Lung (tissue), 12 donors: ENCODE measurements around the gene KIAA0408. TPM values are rescaled to one million over a fixed set of nuclear protein-coding genes. Genes with fewer than 3 reads are reported as not detected.
A peak's percentile ranks its signal among the peaks of the same experiment; 100 is the strongest.

Experiments used
- ATAC-seq: fragments of 200-7000 bp; cut with Tn5 transposase; one replicate; pipeline ENCODE4 v1.9.1; 2020; ENCODE audit warnings: moderate number of reproducible peaks; ENCODE audit not compliant: insufficient read depth, low FRiP score
- DNase-seq, 3 donors: peaks; one replicate each; pipeline ENCODE4 v3.0.0-alpha.2; 2013 to 2017
- H3K27ac ChIP-seq, 2 donors: one replicate each; pipeline ENCODE4 v1.5.1; 2013; ENCODE audit warnings: mild to moderate bottlenecking in 2 of 2, moderate library complexity in 2 of 2, control low read depth in 1 of 2, inconsistent platforms in 1 of 2, low read depth in 1 of 2, low read length in 1 of 2
- H3K27me3 ChIP-seq, 3 donors: one replicate each; pipeline ENCODE4 v1.5.1; 2013; ENCODE audit warnings: low read length in 2 of 3; ENCODE audit not compliant: control insufficient read depth in 3 of 3, insufficient read depth in 3 of 3
- H3K36me3 ChIP-seq, 4 donors: one replicate each; pipeline ENCODE4 v1.5.1; 2013; ENCODE audit warnings: low read length in 4 of 4, mild to moderate bottlenecking in 1 of 4, moderate library complexity in 1 of 4; ENCODE audit not compliant: control insufficient read depth in 4 of 4, insufficient read depth in 4 of 4
- H3K4me1 ChIP-seq, 5 donors: one replicate each; pipeline ENCODE4 v1.5.1; 2013; ENCODE audit warnings: low read length in 5 of 5, mild to moderate bottlenecking in 2 of 5, moderate library complexity in 1 of 5; ENCODE audit not compliant: control insufficient read depth in 5 of 5, insufficient read depth in 5 of 5
- H3K4me3 ChIP-seq: one replicate; pipeline ENCODE4 v1.5.1; 2013; ENCODE audit warnings: mild to moderate bottlenecking, control low read depth, moderate library complexity
- H3K9ac ChIP-seq, 2 donors: one replicate each; pipeline ENCODE4 v1.5.1; 2013; ENCODE audit warnings: low read length in 2 of 2, control low read depth in 1 of 2; ENCODE audit not compliant: insufficient read depth in 1 of 2
- H3K9me3 ChIP-seq, 4 donors: one replicate each; pipeline ENCODE4 v1.5.1; 2013; ENCODE audit warnings: low read length in 3 of 4, mild to moderate bottlenecking in 1 of 4, moderate library complexity in 1 of 4; ENCODE audit not compliant: control insufficient read depth in 4 of 4, insufficient read depth in 3 of 4
- WGBS, 2 donors: extraction: QIAGEN DNeasy Blood & Tissue Kit; methylation state at CpG; one replicate each; pipeline ENCODE4 v1.1.7; 2013; 5-methylcytosine and 5-hydroxymethylcytosine counted together
- polyA plus RNA-seq, 2 donors: library from polyadenylated mRNA; stranded (reverse); fragments of 200-250 nt; gene quantifications; one replicate each; pipeline ENCODE4 v1.2.1, GENCODE V29; 2013
- total RNA-seq, 2 donors: library from RNA; depleted of rRNA in 1 of 2; stranded (reverse); fragments of >200 nt in 1 of 2; gene quantifications; one replicate each; pipeline ENCODE4 v1.2.1, GENCODE V29; 2014 to 2021
- TF ChIP-seq, protein P1 (sequence below): IDR thresholded peaks from 2 replicates; pipeline ENCODE4 v1.5.1; 2012; ENCODE audit warnings: mild to moderate bottlenecking; ENCODE audit errors: control extremely low read depth, extremely low read depth
- donor health status: control.
- donor health status: control.
- donor health status: Bipolar disorder and iron deficiency.
- donor health status: healthy.
- donor health status: DM: yes; HTN: yes; CAD: no.

KIAA0408 gene
- total and polyA plus RNA-seq, 4 donors, result 2.9 to 73.0 (median 20.8) TPM

DNA sequence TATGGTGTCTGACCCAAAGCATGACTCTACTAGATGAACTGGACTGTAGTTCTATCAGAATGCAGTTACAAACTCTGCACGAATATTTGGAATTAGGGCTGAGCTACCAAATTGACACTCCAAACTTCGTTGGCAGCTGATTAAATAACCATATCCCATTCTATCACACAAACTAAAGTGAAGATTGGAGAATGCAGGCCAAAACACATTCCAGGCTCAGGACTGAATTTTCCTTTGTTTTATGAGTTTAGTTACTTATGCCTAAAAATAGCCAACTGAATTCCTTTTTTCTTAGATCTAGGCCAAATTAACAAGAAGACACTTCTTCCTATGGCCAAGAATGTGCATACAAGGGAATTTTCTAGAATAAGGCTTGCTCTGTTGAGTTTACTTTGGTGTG lies 9.7 kb upstream of the KIAA0408 start:
- Histone ChIP-seq H3K4me3 (no peak overlapping the region), H3K27ac (no peak overlapping the region), H3K27me3 (no peaks in the 10 kb centered on the region), H3K9ac (no peak overlapping the region), H3K4me1 (peaks cover 0 to 15% (median 3%) of the 10 kb centered on the region in 5 donors), H3K9me3 (no peaks in the 10 kb centered on the region), H3K36me3 (peaks cover 0 to 4% (median 0%) of the 10 kb centered on the region in 4 donors)
- TF ChIP-seq, protein P1, sequence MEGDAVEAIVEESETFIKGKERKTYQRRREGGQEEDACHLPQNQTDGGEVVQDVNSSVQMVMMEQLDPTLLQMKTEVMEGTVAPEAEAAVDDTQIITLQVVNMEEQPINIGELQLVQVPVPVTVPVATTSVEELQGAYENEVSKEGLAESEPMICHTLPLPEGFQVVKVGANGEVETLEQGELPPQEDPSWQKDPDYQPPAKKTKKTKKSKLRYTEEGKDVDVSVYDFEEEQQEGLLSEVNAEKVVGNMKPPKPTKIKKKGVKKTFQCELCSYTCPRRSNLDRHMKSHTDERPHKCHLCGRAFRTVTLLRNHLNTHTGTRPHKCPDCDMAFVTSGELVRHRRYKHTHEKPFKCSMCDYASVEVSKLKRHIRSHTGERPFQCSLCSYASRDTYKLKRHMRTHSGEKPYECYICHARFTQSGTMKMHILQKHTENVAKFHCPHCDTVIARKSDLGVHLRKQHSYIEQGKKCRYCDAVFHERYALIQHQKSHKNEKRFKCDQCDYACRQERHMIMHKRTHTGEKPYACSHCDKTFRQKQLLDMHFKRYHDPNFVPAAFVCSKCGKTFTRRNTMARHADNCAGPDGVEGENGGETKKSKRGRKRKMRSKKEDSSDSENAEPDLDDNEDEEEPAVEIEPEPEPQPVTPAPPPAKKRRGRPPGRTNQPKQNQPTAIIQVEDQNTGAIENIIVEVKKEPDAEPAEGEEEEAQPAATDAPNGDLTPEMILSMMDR, result no peak
- DNase-seq (no peak), ATAC-seq (no peak)
- 75 to 84% methylated on average over 2 of the region's 2 CpGs for WGBS, 2 donors

GRCh38 chr6:127466416-127466815 lies 7.2 kb upstream of the KIAA0408 start:
- peaks cover 0 to 24% (median 4%) of the 10 kb centered on the region in 5 donors for H3K4me1 ChIP-seq
- H3K4me3 ChIP-seq, result no peak overlapping the region
- DNase-seq (no peak), ATAC-seq (no peak)
- WGBS, 2 donors, result 80% methylated on average over 5 of the region's 5 CpGs
- peaks cover 0 to 4% (median 0%) of the 10 kb centered on the region in 4 donors for H3K36me3 ChIP-seq
- H3K27me3 ChIP-seq, result no peaks in the 10 kb centered on the region
- no peak overlapping the region for H3K27ac ChIP-seq
- H3K9me3 ChIP-seq, result no peaks in the 10 kb centered on the region
- TF ChIP-seq, protein P1, result no peak
- no peak overlapping the region for H3K9ac ChIP-seq

GRCh38 chr6:127464881-127465459 lies 5.8 kb upstream of the KIAA0408 start:
- peaks cover 0 to 4% (median 0%) of the 10 kb centered on the region in 4 donors for H3K36me3 ChIP-seq
- no peak overlapping the region for H3K27ac ChIP-seq
- 41 to 48% methylated on average over 3 of the region's 3 CpGs for WGBS, 2 donors
- DNase-seq, result peak; percentile 72 to 86 (median 73)
- H3K4me1 ChIP-seq, result peaks cover 0 to 21% (median 4%) of the 10 kb centered on the region in 5 donors
- no peak overlapping the region for H3K9ac ChIP-seq
- H3K4me3 ChIP-seq, result no peak overlapping the region
- H3K9me3 ChIP-seq, result no peaks in the 10 kb centered on the region
- TF ChIP-seq, protein P1, result peak; percentile 54
- peak; percentile 83 for ATAC-seq
- H3K27me3 ChIP-seq, result no peaks in the 10 kb centered on the region
